Breast epithelium (tissue), 4 donors: ENCODE measurements around the gene CREG1. TPM values are rescaled to one million over a fixed set of nuclear protein-coding genes. Genes with fewer than 3 reads are reported as not detected.

ENCODE experiments used
- DNase-seq, 2 donors: peaks; one replicate each; pipeline ENCODE4 v3.0.0-alpha.2; 2019; ENCODE audit warnings: low spot score in 2 of 2
- H3K27ac ChIP-seq, 2 donors: fragments of 200-600 bp; sonication (generic) in 1 of 2; one replicate each; pipeline ENCODE4 v1.5.1; 2016 to 2019; ENCODE audit warnings: mild to moderate bottlenecking in 1 of 2
- H3K27me3 ChIP-seq, 2 donors: fragments of 200-600 bp; sonication (generic) in 1 of 2; one replicate each; pipeline versions ENCODE4 v1.5.1 to v1.6.0; 2017 to 2019; ENCODE audit warnings: control low read depth in 1 of 2, mild to moderate bottlenecking in 1 of 2
- H3K36me3 ChIP-seq: fragments of 200-600 bp; one replicate; pipeline ENCODE4 v1.5.1; 2019
- H3K4me1 ChIP-seq, 2 donors: fragments of 200-600 bp; sonication (generic); one replicate each; pipeline ENCODE4 v1.5.1; 2016 to 2019; ENCODE audit warnings: control low read depth in 1 of 2
- H3K4me3 ChIP-seq, 3 donors: fragments of 200-600 bp; sonication (generic); 1 replicate in 2 of 3; 2 replicates in 1 of 3; pipeline ENCODE4 v1.5.1; 2016 to 2019; ENCODE audit warnings: mild to moderate bottlenecking in 3 of 3, moderate library complexity in 2 of 3
- H3K9me3 ChIP-seq, 2 donors: fragments of 200-600 bp; sonication (generic) in 1 of 2; one replicate each; pipeline ENCODE4 v1.5.1; 2016 to 2019; ENCODE audit warnings: control low read depth in 1 of 2
- CTCF ChIP-seq, 3 donors: fragments of 450-650 bp; IDR thresholded peaks; one replicate each; pipeline ENCODE4 v1.5.1; 2016 to 2017; ENCODE audit warnings: antibody characterized with exemption in 3 of 3, mild to moderate bottlenecking in 3 of 3, moderate library complexity in 3 of 3
- POLR2A ChIP-seq: fragments of 450-650 bp; IDR thresholded peaks from one replicate; pipeline ENCODE4 v1.6.1; 2016; ENCODE audit warnings: antibody characterized with exemption, mild to moderate bottlenecking, moderate library complexity
- POLR2AphosphoS5 ChIP-seq, 3 donors: sonication (generic); formaldehyde crosslinking; IDR thresholded peaks; one replicate each; pipeline ENCODE4 v1.6.1; 2017; ENCODE audit warnings: antibody characterized with exemption in 3 of 3
- intact Hi-C: fragments of 100-400 bp; cut with DNase I; formaldehyde crosslinking; loops from one replicate; pipeline ENCODE4 v1.15.1; 2023; ENCODE audit warnings: low total_unique reads
- total RNA-seq, 3 donors: library from RNA; depleted of rRNA; stranded (reverse); fragments of >200 nt; gene quantifications; one replicate each; pipeline ENCODE4 v1.1.0, GENCODE V29; 2016

CREG1 gene
- total RNA-seq, 3 donors from 2014 or later, result 156 to 444 (median 190) TPM

GRCh38 chr1:167501515-167502191 lies 51.9 kb downstream of the CREG1 start:
- H3K27me3 ChIP-seq, result no peaks in the 10 kb centered on the region
- TF ChIP-seq POLR2AphosphoS5 (IDR thresholded peaks at IDR 0.05) (no peak), POLR2A (no peak), CTCF (IDR thresholded peaks at IDR 0.05) (no peak)
- H3K27ac ChIP-seq, result no peak overlapping the region
- no peak overlapping the region for H3K4me3 ChIP-seq
- no peaks in the 10 kb centered on the region for H3K9me3 ChIP-seq
- H3K4me1 ChIP-seq, result no peaks in the 10 kb centered on the region
- no peak for DNase-seq
- intact Hi-C loops, result no loop called here
- H3K36me3 ChIP-seq, result no peaks in the 10 kb centered on the region

GRCh38 chr1:167500283-167500860 lies 53.2 kb downstream of the CREG1 start:
- Histone ChIP-seq H3K36me3 (no peaks in the 10 kb centered on the region), H3K9me3 (no peaks in the 10 kb centered on the region), H3K27ac (no peak overlapping the region), H3K27me3 (no peaks in the 10 kb centered on the region), H3K4me3 (no peak overlapping the region), H3K4me1 (no peaks in the 10 kb centered on the region)
- TF ChIP-seq POLR2A, result no peak
- no peak for TF ChIP-seq CTCF (IDR thresholded peaks at IDR 0.05)
- TF ChIP-seq POLR2AphosphoS5 (IDR thresholded peaks at IDR 0.05), result no peak
- no peak for DNase-seq
- intact Hi-C loops, result no loop called here

GRCh38 chr1:167499664-167500101 lies 53.9 kb downstream of the CREG1 start:
- no peak overlapping the region for H3K27ac ChIP-seq
- no peaks in the 10 kb centered on the region for H3K36me3 ChIP-seq
- H3K27me3 ChIP-seq, result no peaks in the 10 kb centered on the region
- DNase-seq, result no peak
- no peaks in the 10 kb centered on the region for H3K9me3 ChIP-seq
- intact Hi-C loops, result no loop called here
- no peak for TF ChIP-seq POLR2AphosphoS5 (IDR thresholded peaks at IDR 0.05)
- TF ChIP-seq CTCF (IDR thresholded peaks at IDR 0.05), result no peak
- no peak for TF ChIP-seq POLR2A
- H3K4me1 ChIP-seq, result no peaks in the 10 kb centered on the region
- no peak overlapping the region for H3K4me3 ChIP-seq

GRCh38 chr1:167499106-167499505 lies 54.5 kb downstream of the CREG1 start:
- TF ChIP-seq CTCF (IDR thresholded peaks at IDR 0.05) (no peak), POLR2A (no peak), POLR2AphosphoS5 (IDR thresholded peaks at IDR 0.05) (no peak)
- DNase-seq, result no peak
- H3K4me1 ChIP-seq, result no peaks in the 10 kb centered on the region
- H3K4me3 ChIP-seq, result no peak overlapping the region
- no peaks in the 10 kb centered on the region for H3K27me3 ChIP-seq
- H3K9me3 ChIP-seq, result no peaks in the 10 kb centered on the region
- intact Hi-C loops, result no loop called here
- no peaks in the 10 kb centered on the region for H3K36me3 ChIP-seq
- H3K27ac ChIP-seq, result no peak overlapping the region

GRCh38 chr1:167496797-167497619 lies 56.6 kb downstream of the CREG1 start:
- H3K27me3 ChIP-seq, result no peaks in the 10 kb centered on the region
- no peak overlapping the region for H3K4me3 ChIP-seq
- intact Hi-C loops, result no loop called here
- TF ChIP-seq POLR2A (no peak), POLR2AphosphoS5 (IDR thresholded peaks at IDR 0.05) (no peak), CTCF (IDR thresholded peaks at IDR 0.05) (no peak)
- no peak for DNase-seq
- H3K27ac ChIP-seq, result no peak overlapping the region
- no peaks in the 10 kb centered on the region for H3K36me3 ChIP-seq
- no peaks in the 10 kb centered on the region for H3K9me3 ChIP-seq
- H3K4me1 ChIP-seq, result no peaks in the 10 kb centered on the region
